GM21737 (cell line): Measurements from ENCODE around the gene KRT83.

Source experiments
- ATAC-seq: cut with Tn5 transposase; IDR thresholded peaks from one replicate; pipeline ENCODE4 v1.9.1; 2021; ENCODE audit warnings: mild to moderate bottlenecking, moderate library complexity; ENCODE audit not compliant: unreplicated experiment

KRT83 gene

DNA sequence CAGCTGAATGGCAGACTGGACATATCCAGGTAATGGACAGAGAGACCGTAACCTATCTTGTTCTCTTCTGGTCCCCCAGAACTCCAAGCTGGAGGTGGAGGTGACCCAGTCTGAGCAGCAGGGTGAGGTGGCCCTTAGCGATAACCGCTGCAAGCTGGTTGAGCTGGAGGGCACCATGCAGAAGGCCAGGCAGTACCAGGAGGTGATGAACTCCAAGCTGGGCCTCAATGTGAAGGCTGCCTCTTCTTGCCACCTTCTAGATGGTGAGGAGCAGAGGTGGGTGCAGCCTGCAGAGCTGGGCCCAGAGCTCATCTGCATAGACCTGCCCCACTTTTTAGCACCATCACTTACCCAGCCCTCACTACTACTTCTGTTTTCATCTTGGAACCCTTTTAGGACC lies 53.9 kb downstream of the KRT83 start:
- no peak for ATAC-seq

DNA sequence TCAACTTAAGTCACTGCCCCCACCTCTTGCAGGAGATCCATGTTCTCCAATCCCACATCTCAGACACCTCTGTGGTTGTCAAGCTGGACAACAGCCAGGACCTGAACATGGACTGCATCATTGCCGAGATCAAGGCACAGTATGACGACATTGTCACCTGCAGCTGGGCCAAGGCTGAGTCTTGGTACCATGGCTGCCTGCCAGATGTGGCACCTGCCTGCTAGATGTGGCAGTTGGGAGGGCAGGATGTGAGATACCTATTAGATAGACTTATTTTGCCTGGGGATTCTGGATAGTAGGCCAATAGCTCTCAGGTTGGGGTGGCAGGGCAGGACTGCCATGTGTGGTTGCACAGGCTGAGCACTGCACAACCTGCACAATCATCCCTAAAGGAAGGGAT lies 54.7 kb downstream of the KRT83 start:
- no peak for ATAC-seq

DNA sequence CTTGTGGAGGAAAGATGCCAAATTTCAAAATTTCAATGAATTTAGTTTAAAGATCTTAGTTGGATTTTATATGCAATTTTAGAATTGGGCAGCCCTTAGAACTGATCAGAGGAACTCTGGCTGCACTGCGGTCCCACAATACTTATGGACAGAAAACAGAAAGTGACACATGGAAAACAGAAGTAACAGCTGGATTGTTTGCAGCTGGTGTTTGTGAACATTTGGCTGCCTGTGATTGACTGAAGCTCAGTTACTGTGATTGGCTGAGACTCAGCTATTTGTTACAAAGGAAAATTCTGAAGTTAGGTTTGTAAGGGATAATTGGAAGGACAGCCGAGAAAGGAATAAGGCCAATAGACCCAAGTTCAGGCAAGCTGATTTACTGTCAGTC lies 56.8 kb downstream of the KRT83 start:
- no peak for ATAC-seq
